HUES48 (cell line): ENCODE measurements around the gene SYNGAP1.

Source experiments
- H3K27ac ChIP-seq: one replicate; pipeline ENCODE4 v1.7.0; 2013; ENCODE audit warnings: low read depth, low read length, inconsistent platforms
- H3K27me3 ChIP-seq: 2 replicates; pipeline ENCODE4 v1.6.1; 2013; ENCODE audit warnings: mild to moderate bottlenecking, low read length; ENCODE audit not compliant: control insufficient read depth, insufficient read depth
- H3K36me3 ChIP-seq: 2 replicates; pipeline ENCODE4 v1.6.1; 2013; ENCODE audit warnings: low read length; ENCODE audit not compliant: control insufficient read depth, insufficient read depth
- H3K4me1 ChIP-seq: 2 replicates; pipeline ENCODE4 v1.6.1; 2013; ENCODE audit warnings: mild to moderate bottlenecking, low read length; ENCODE audit not compliant: control insufficient read depth, insufficient read depth
- H3K4me3 ChIP-seq: 2 replicates; pipeline ENCODE4 v1.5.1; 2013; ENCODE audit warnings: mild to moderate bottlenecking, low read depth, low read length
- H3K9ac ChIP-seq: 2 replicates; pipeline ENCODE4 v1.6.1; 2013; ENCODE audit warnings: mild to moderate bottlenecking, low read depth, low read length, moderate library complexity
- H3K9me3 ChIP-seq: 2 replicates; pipeline ENCODE4 v1.6.1; 2013; ENCODE audit warnings: low read length; ENCODE audit not compliant: control insufficient read depth, insufficient read depth

SYNGAP1 gene

GRCh38 chr6:33425668-33426577 lies 6.1 kb downstream of the SYNGAP1 start:
- Histone ChIP-seq H3K4me3 (peak overlapping the region; percentile 69), H3K27ac (peak overlapping the region; percentile 92), H3K4me1 (peaks cover 43% of the 10 kb centered on the region), H3K36me3 (peaks cover 19% of the 10 kb centered on the region), H3K9me3 (no peaks in the 10 kb centered on the region), H3K9ac (no peak overlapping the region), H3K27me3 (no peaks in the 10 kb centered on the region)

DNA sequence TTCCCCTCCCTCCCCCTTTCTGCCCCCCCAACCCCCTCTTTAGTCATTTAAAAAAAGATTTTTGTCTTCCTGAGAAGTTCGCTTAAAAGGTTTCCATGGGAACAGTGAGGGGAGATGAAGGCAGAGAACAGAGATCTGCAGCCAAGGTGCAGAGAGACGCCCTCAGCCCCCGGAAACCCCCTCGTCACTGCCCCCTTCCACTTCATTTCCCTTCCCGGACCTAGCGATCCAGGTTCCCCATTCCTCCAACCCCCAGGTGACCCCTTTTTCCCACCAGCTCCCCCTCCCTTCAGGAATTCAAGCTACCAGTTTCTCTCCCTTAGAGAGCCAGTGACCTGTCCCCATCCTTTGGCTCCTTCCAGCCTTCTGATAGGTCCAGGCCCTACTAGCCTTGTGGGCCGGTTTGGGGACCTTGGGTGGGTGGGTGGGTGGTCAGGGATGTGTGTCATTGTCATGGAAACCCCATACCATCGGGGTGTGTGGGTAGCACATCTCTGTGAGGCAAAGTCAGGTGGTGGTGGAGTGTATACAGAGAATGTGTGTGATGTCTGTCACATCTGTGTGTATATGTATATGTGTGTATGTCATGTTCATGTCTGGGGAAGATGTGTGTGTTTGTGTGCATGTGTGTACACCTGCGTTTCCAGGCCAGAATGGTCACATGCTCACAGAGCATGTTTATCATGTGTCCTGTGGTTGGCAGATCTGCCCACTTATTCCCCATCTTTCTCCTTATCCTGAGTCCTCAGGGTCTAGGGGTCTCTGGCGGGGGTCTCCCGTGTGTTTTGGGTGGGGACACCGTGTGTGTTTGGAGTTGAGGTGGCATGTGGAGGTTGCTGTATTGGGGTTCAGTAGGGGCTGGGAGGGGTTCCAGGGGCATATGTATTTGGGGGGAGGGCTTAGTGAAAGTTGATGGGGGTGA lies 7.0 kb downstream of the SYNGAP1 start:
- Histone ChIP-seq H3K9me3 (no peaks in the 10 kb centered on the region), H3K27ac (no peak overlapping the region), H3K4me1 (peaks cover 43% of the 10 kb centered on the region)

DNA sequence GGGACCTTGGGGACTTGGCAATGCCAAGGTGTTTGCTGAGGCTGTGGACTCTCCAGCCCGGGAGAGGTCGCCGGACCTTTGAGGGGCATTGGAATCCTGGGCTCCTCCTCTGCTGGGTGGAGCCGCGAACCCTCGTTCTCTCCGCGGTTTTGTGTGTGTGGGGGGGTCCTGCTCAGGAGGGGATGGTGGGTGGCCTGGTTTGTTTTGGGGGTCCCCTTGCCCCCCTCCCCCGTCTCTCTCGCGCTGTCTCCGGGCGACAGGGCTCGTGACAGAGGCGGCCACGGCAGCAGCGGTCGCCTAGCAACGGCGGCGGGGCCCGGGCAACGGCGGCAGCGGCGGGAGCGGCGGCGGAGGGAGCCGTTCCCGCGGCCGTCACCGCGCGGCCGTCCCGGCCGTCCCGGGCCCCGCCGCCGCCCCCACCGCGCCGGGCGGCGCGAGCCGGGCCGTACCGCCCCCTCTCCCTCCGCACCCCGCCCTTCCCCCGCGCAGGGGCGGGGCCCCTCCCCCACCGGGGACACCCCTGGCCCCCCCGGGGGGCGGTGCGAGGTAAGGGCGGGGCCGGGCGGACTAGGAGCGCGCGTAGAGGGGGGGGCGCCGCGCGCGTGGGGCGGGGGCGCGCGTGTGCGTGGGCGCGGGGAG lies 7.8 kb downstream of the SYNGAP1 start:
- H3K4me1 ChIP-seq, result peaks cover 51% of the 10 kb centered on the region
- peak overlapping the region; percentile 73 for H3K4me3 ChIP-seq
- no peaks in the 10 kb centered on the region for H3K9me3 ChIP-seq
- H3K27me3 ChIP-seq, result no peaks in the 10 kb centered on the region
- peaks cover 19% of the 10 kb centered on the region for H3K36me3 ChIP-seq
- peak overlapping the region; percentile 18 for H3K27ac ChIP-seq
- H3K9ac ChIP-seq, result no peak overlapping the region

More for the DNA sequence above, 7.0 kb downstream of the SYNGAP1 start:
- Histone ChIP-seq H3K36me3 (peaks cover 19% of the 10 kb centered on the region), H3K9ac (no peak overlapping the region), H3K4me3 (peak overlapping the region; percentile 73), H3K27me3 (no peaks in the 10 kb centered on the region)

DNA sequence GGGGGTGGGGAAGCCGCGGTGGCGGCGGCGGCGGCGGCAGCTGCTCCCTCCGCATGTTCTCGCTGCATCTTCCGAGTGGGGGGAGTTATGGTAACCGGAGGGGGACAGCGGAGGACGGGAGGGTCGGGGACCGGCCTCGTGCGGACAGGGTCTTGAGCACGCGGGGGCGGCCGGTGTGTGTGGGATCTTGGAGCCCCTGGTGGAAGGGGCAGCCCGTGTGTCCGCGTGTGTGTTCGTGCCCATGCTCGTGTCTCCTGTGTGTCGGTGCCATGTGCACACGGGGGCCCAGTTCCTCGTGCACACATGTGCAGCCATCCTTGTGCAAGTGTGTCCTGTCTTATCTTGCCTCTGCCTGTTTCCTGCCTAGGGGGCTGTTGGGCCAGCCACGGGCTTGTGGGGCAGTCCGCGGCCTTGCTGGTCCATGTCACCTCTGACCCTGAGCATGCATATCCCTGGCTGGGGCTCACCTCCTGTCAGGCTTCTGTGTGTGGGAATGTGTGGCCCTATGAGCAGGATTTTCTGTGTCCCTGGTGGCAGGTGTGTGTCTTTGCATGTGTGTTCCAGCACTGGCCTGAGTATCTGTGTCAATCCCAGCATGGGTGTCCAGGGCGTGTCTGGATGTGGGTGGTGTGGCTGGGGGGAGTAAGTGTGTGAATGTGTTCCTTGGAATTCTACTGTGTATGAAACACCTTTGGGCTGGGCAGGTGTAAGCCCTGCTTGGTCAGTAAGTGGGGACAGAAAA lies 8.5 kb downstream of the SYNGAP1 start:
- Histone ChIP-seq H3K27me3 (no peaks in the 10 kb centered on the region), H3K9me3 (no peaks in the 10 kb centered on the region), H3K4me1 (peaks cover 58% of the 10 kb centered on the region), H3K36me3 (peaks cover 13% of the 10 kb centered on the region), H3K4me3 (peak overlapping the region; percentile 53), H3K9ac (no peak overlapping the region), H3K27ac (peak overlapping the region; percentile 77)

GRCh38 chr6:33428966-33429749 lies 9.3 kb downstream of the SYNGAP1 start:
- Histone ChIP-seq H3K36me3 (peaks cover 5% of the 10 kb centered on the region), H3K9me3 (no peaks in the 10 kb centered on the region), H3K4me1 (peaks cover 63% of the 10 kb centered on the region), H3K27me3 (no peaks in the 10 kb centered on the region), H3K4me3 (no peak overlapping the region; the same call in 1 of the 2 replicates), H3K27ac (peak overlapping the region; percentile 51), H3K9ac (no peak overlapping the region)

DNA sequence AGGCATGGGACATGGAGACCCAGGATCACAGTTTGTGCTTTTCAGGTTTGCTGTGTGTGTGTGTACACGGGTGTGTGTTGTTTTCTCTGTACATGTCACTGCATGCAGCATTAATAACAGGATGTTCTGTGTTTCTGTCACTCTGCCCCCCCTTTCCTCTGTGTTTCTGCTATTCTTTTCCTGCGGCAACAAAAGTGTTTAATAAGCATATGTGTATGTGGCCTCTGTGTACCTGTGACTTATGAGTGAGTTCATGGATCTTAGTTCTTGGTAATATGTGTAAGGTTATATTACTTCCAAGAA lies 9.8 kb downstream of the SYNGAP1 start:
- Histone ChIP-seq H3K4me1 (peaks cover 61% of the 10 kb centered on the region), H3K9me3 (no peaks in the 10 kb centered on the region), H3K4me3 (no peak overlapping the region), H3K36me3 (no peaks in the 10 kb centered on the region), H3K9ac (no peak overlapping the region), H3K27me3 (no peaks in the 10 kb centered on the region), H3K27ac (peak overlapping the region; percentile 98)

GRCh38 chr6:33430334-33430733 lies 10.5 kb downstream of the SYNGAP1 start:
- Histone ChIP-seq H3K9me3 (no peaks in the 10 kb centered on the region), H3K4me1 (peaks cover 58% of the 10 kb centered on the region), H3K9ac (no peak overlapping the region), H3K4me3 (peak overlapping the region; percentile 65), H3K36me3 (peaks cover 5% of the 10 kb centered on the region), H3K27ac (peak overlapping the region; percentile 98), H3K27me3 (no peaks in the 10 kb centered on the region)

DNA sequence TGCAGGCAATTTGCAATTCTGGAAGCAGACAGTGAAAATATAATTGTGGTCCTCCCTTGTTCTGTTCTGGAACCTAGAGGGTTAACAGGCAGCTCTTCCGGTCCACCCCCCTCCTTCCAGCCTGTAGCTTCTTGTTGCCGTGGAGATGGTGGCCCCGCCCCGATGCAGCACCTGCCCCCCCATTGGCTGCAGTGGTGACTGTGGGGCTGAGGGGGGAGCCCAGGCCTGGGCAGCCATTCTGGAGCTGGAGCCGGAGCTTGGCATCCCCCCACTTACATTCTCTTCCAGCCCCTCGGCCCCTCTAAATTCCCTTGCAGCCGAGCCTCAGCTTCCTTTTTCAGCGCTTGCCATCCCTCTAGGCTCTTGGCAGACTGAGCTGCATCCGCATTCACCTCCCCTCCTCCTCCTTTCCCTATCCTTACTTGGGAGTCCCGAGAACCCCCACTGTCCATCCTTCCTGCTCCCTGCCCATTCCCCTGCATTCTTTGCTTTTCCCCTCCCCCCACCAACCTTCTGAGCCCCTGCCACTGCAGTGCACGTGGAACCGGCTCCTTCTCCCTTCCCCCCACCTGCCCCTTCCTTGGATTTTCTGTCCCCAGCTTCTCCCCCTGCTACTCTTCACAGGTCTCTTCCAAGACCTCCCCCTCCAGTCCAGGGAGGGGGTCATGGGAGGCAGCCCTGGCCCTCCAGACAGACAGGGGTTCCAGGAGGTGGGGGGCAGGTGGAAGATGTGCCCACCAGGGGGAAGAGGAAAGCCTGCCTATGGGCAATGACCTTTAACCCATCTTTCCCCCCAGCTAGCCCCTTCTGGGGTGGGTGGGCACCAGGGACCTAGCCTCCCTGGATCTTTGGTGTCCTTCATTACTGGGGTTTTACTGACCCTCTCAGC lies 11.4 kb downstream of the SYNGAP1 start:
- H3K36me3 ChIP-seq, result peaks cover 14% of the 10 kb centered on the region
- H3K4me3 ChIP-seq, result peak overlapping the region; percentile 65
- H3K9ac ChIP-seq, result peak overlapping the region; percentile 65
- no peaks in the 10 kb centered on the region for H3K9me3 ChIP-seq
- no peaks in the 10 kb centered on the region for H3K27me3 ChIP-seq
- peaks cover 57% of the 10 kb centered on the region for H3K4me1 ChIP-seq
- H3K27ac ChIP-seq, result peak overlapping the region; percentile 98

DNA sequence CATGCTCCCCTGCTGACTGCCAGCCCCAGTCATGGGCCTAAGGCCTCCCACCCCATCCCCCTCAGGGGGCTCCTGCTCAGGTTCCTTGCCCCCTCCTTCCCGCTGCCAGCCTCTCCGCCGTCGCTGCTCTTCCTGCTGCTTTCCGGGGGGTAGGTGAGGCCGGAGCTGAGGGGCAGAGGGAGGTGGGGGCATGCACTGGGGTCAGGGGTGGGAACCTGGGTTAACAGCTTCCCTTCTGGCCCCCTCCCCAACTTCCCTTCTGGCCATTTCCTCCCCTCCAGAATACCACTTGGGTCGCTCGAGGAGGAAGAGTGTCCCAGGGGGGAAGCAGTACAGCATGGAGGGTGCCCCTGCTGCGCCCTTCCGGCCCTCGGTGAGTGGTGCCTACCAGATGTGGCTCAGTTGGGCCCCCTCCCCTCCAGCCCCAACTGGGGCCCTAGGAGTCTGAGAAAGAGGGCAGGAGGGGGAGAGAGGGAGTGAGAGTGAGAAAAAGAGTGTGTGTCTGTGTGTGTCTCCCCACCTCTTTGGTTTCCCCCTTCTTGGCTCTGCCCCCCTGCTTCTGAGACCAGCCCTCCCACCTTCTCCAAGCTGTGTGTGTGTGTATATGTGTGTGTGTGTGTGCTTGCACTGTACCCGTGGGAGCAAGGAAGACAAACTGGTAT lies 12.1 kb downstream of the SYNGAP1 start:
- Histone ChIP-seq H3K27ac (peak overlapping the region; percentile 98), H3K27me3 (no peaks in the 10 kb centered on the region), H3K36me3 (peaks cover 21% of the 10 kb centered on the region), H3K4me3 (peak overlapping the region; percentile 65), H3K9me3 (no peaks in the 10 kb centered on the region), H3K9ac (peak overlapping the region; percentile 65), H3K4me1 (peaks cover 55% of the 10 kb centered on the region)
